GM23338 (cell line): ENCODE results near the gene DMRTA2. TPM values are rescaled to one million over a fixed set of nuclear protein-coding genes. Genes with fewer than 3 reads are reported as not detected.

Source experiments
- ATAC-seq: fragments of 200-7000 bp; cut with Tn5 transposase; 3 replicates; pipeline ENCODE4 v1.9.1; 2020
- DNase-seq: peaks from one replicate; pipeline ENCODE4 v3.0.0-alpha.2; 2015; ENCODE audit warnings: low spot score
- H2AFZ ChIP-seq: fragments of 200-600 bp; sonication (generic); 2 replicates; pipeline ENCODE4 v1.8.0; 2016; ENCODE audit warnings: antibody characterized with exemption, mild to moderate bottlenecking, moderate library complexity
- H3F3A ChIP-seq: fragments of 200-600 bp; sonication (generic); replicated peaks from 2 replicates; pipeline ENCODE4 v1.8.0; 2017; ENCODE audit warnings: antibody characterized with exemption, mixed run types, low read depth
- H3K27ac ChIP-seq: fragments of 200-600 bp; sonication (generic); 2 replicates; pipeline ENCODE4 v1.6.1; 2016; ENCODE audit warnings: low read depth
- H3K27me3 ChIP-seq: fragments of 200-600 bp; sonication (generic); 2 replicates; pipeline ENCODE4 v1.8.0; 2016; ENCODE audit warnings: mild to moderate bottlenecking, mixed run types, moderate library complexity; ENCODE audit not compliant: insufficient read depth
- H3K36me3 ChIP-seq: fragments of 200-600 bp; sonication (generic); 2 replicates; pipeline ENCODE4 v1.8.0; 2016; ENCODE audit warnings: mild to moderate bottlenecking; ENCODE audit not compliant: insufficient read depth
- H3K4me1 ChIP-seq: fragments of 200-600 bp; sonication (generic); 2 replicates; pipeline ENCODE4 v1.8.0; 2016; ENCODE audit warnings: mild to moderate bottlenecking, moderate library complexity; ENCODE audit not compliant: insufficient read depth
- H3K4me2 ChIP-seq: fragments of 200-600 bp; sonication (generic); 2 replicates; pipeline ENCODE4 v1.7.1; 2017; ENCODE audit warnings: mixed run types
- H3K4me3 ChIP-seq: fragments of 200-600 bp; sonication (generic); 2 replicates; pipeline ENCODE4 v1.6.1; 2016; ENCODE audit warnings: mixed run types
- H3K79me2 ChIP-seq: fragments of 200-600 bp; sonication (generic); replicated peaks from 2 replicates; pipeline ENCODE4 v1.8.0; 2017; ENCODE audit warnings: mild to moderate bottlenecking; ENCODE audit not compliant: insufficient read depth
- H3K9me2 ChIP-seq: fragments of 200-600 bp; sonication (generic); 2 replicates; pipeline ENCODE4 v1.8.0; 2017; ENCODE audit not compliant: insufficient read depth
- H4K20me1 ChIP-seq: fragments of 200-600 bp; sonication (generic); replicated peaks from 2 replicates; pipeline ENCODE4 v1.8.0; 2017; ENCODE audit warnings: mild to moderate bottlenecking; ENCODE audit not compliant: insufficient read depth
- H3K27ac Mint-ChIP-seq: 2 replicates; pipeline ENCODE4 v1.8.0; 2020; ENCODE audit warnings: inconsistent platforms, mild to moderate bottlenecking, moderate library complexity, mixed read lengths
- H3K27me3 Mint-ChIP-seq: 3 replicates; pipeline ENCODE4 v1.8.0; 2022; ENCODE audit warnings: low read depth, mild to moderate bottlenecking, moderate library complexity, mixed read lengths, inconsistent platforms; ENCODE audit not compliant: insufficient read depth, poor library complexity
- H3K36me3 Mint-ChIP-seq: 3 replicates; pipeline ENCODE4 v1.8.0; 2021; ENCODE audit warnings: low read depth, mild to moderate bottlenecking, inconsistent platforms, moderate library complexity, mixed read lengths
- H3K4me1 Mint-ChIP-seq: 3 replicates; pipeline ENCODE4 v1.8.0; 2020; ENCODE audit warnings: mild to moderate bottlenecking, inconsistent platforms, mixed read lengths
- H3K4me3 Mint-ChIP-seq: 3 replicates; pipeline ENCODE4 v1.8.0; 2021; ENCODE audit warnings: moderate library complexity, mild to moderate bottlenecking, inconsistent platforms, mixed read lengths
- H3K9me3 Mint-ChIP-seq: 3 replicates; pipeline ENCODE4 v1.8.0; 2020; ENCODE audit warnings: moderate library complexity, mild to moderate bottlenecking, inconsistent platforms, mixed read lengths
- CREB1 ChIP-seq: fragments of 250-450 bp; sonication (Bioruptor Pico); IDR thresholded peaks from 2 replicates; pipeline ENCODE4 v1.5.0; 2020; ENCODE audit warnings: low read depth, mild to moderate bottlenecking, moderate library complexity
- EZH2 ChIP-seq: fragments of 200-600 bp; sonication (generic); IDR thresholded peaks from one replicate; pipeline ENCODE4 v1.8.0; 2017; ENCODE audit warnings: antibody characterized with exemption, mild to moderate bottlenecking, low read depth; ENCODE audit not compliant: unreplicated experiment
- EZH2phosphoT487 ChIP-seq: fragments of 200-600 bp; sonication (generic); IDR thresholded peaks from one replicate; pipeline ENCODE4 v1.8.1; 2018; ENCODE audit warnings: antibody characterized with exemption; ENCODE audit not compliant: unreplicated experiment
- JUNB ChIP-seq: IDR thresholded peaks from one replicate; pipeline ENCODE4 v1.6.1; 2016; ENCODE audit warnings: antibody characterized with exemption; ENCODE audit not compliant: unreplicated experiment
- NANOG ChIP-seq: IDR thresholded peaks from 2 replicates; pipeline ENCODE4 v1.6.1; 2016; ENCODE audit warnings: antibody characterized with exemption, borderline replicate concordance
- POLR2AphosphoS5 ChIP-seq: IDR thresholded peaks from 2 replicates; pipeline ENCODE4 v1.6.1; 2016; ENCODE audit warnings: antibody characterized with exemption, low read depth
- STAT1 ChIP-seq: IDR thresholded peaks from one replicate; pipeline ENCODE4 v1.6.1; 2016; ENCODE audit warnings: antibody characterized with exemption; ENCODE audit not compliant: unreplicated experiment
- ZNF114 ChIP-seq: fragments of 250-450 bp; sonication (Bioruptor Pico); IDR thresholded peaks from 2 replicates; pipeline ENCODE4 v1.5.0; 2020; ENCODE audit warnings: mild to moderate bottlenecking, moderate library complexity
- ZNF331 ChIP-seq: fragments of 250-450 bp; sonication (Bioruptor Pico); IDR thresholded peaks from 2 replicates; pipeline ENCODE4 v1.5.0; 2020; ENCODE audit warnings: low read depth, mild to moderate bottlenecking, moderate library complexity
- polyA plus RNA-seq: library from polyadenylated mRNA; unstranded; fragments of >200 nt; fragmentation: Nextera tagmentation; extraction: Ambion mirVana; gene quantifications from 2 replicates; pipeline ENCODE4 v1.2.1, GENCODE V29; 2016
- total RNA-seq: library from RNA; depleted of rRNA; stranded (reverse); fragments of >200 nt; shearing (Covaris generic); gene quantifications from 2 replicates; pipeline ENCODE4 v1.2.3, GENCODE V29; 2014
- TF ChIP-seq, protein P1 (sequence below), 2 experiments: fragments of 200-600 bp in 1 of 2; sonication (generic) in 1 of 2; conservative IDR thresholded peaks; 2 replicates each; pipeline versions ENCODE4 v1.5.1 to v1.6.1; 2016 to 2017; ENCODE audit warnings: antibody characterized with exemption in 2 of 2, low read depth in 2 of 2, mild to moderate bottlenecking in 2 of 2, moderate library complexity in 1 of 2
- TF ChIP-seq, protein P2 (sequence below): IDR thresholded peaks from one replicate; pipeline ENCODE4 v1.6.1; 2018; ENCODE audit warnings: antibody characterized with exemption; ENCODE audit not compliant: unreplicated experiment
- TF ChIP-seq, protein P3 (sequence below): fragments of 250-450 bp; sonication (Bioruptor Pico); IDR thresholded peaks from 2 replicates; pipeline ENCODE4 v1.5.0; 2020; ENCODE audit warnings: mild to moderate bottlenecking, moderate library complexity
- TF ChIP-seq, protein P4 (sequence below): IDR thresholded peaks from 2 replicates; pipeline ENCODE4 v1.6.1; 2016; ENCODE audit warnings: antibody characterized with exemption

The DMRTA2 gene
- total and polyA plus RNA-seq, 2 experiments from 2014 or later, result 0.07 TPM; not detected in 1

DNA sequence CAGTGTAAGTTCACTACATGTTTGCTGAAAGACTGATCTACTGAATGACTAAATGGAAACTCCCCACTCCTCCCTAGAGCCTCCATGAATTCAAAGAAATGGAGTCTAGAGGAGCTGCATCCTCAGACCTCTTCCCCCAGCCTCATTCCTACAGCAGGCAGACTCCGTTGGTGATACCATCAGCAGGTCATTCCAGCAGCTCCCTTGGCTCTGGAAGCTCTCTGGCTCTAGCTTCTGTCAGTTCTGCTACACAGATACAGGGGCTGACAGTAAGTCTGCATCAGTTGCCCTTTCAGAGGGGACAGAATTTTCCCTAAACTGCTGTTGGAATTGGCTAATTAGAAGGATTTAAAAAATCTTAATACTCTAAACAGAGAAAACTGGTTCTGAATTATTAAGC, 31.7 kb upstream of the DMRTA2 start:
- Mint-ChIP-seq H3K4me1 (peaks cover 5% of the 10 kb centered on the region), H3K4me3 (no peak overlapping the region), H3K27ac (no peak overlapping the region), H3K9me3 (no peaks in the 10 kb centered on the region), H3K27me3 (no peaks in the 10 kb centered on the region), H3K36me3 (no peaks in the 10 kb centered on the region)
- Histone ChIP-seq H3F3A (no peaks in the 10 kb centered on the region), H3K27me3 (no peaks in the 10 kb centered on the region), H3K27ac (no peak overlapping the region), H3K4me2 (no peak overlapping the region), H2AFZ (no peak overlapping the region), H3K4me3 (no peak overlapping the region), H3K79me2 (no peaks in the 10 kb centered on the region), H3K9me2 (no peaks in the 10 kb centered on the region), H3K4me1 (no peaks in the 10 kb centered on the region), H4K20me1 (no peaks in the 10 kb centered on the region; the same call in 1 of the 2 replicates), H3K36me3 (no peaks in the 10 kb centered on the region)
- TF ChIP-seq, protein P1, sequence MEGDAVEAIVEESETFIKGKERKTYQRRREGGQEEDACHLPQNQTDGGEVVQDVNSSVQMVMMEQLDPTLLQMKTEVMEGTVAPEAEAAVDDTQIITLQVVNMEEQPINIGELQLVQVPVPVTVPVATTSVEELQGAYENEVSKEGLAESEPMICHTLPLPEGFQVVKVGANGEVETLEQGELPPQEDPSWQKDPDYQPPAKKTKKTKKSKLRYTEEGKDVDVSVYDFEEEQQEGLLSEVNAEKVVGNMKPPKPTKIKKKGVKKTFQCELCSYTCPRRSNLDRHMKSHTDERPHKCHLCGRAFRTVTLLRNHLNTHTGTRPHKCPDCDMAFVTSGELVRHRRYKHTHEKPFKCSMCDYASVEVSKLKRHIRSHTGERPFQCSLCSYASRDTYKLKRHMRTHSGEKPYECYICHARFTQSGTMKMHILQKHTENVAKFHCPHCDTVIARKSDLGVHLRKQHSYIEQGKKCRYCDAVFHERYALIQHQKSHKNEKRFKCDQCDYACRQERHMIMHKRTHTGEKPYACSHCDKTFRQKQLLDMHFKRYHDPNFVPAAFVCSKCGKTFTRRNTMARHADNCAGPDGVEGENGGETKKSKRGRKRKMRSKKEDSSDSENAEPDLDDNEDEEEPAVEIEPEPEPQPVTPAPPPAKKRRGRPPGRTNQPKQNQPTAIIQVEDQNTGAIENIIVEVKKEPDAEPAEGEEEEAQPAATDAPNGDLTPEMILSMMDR (conservative IDR thresholded peaks at IDR 0.05; ENCODE audit: low read depth in 2 of 2), result no peak
- TF ChIP-seq ZNF114 (CRISPR knock-in tag) (no peak), JUNB (no peak), STAT1 (no peak), EZH2 (no peak), POLR2AphosphoS5 (no peak), CREB1 (no peak), ZNF331 (no peak), NANOG (no peak), EZH2phosphoT487 (no peak)
- TF ChIP-seq, protein P2, sequence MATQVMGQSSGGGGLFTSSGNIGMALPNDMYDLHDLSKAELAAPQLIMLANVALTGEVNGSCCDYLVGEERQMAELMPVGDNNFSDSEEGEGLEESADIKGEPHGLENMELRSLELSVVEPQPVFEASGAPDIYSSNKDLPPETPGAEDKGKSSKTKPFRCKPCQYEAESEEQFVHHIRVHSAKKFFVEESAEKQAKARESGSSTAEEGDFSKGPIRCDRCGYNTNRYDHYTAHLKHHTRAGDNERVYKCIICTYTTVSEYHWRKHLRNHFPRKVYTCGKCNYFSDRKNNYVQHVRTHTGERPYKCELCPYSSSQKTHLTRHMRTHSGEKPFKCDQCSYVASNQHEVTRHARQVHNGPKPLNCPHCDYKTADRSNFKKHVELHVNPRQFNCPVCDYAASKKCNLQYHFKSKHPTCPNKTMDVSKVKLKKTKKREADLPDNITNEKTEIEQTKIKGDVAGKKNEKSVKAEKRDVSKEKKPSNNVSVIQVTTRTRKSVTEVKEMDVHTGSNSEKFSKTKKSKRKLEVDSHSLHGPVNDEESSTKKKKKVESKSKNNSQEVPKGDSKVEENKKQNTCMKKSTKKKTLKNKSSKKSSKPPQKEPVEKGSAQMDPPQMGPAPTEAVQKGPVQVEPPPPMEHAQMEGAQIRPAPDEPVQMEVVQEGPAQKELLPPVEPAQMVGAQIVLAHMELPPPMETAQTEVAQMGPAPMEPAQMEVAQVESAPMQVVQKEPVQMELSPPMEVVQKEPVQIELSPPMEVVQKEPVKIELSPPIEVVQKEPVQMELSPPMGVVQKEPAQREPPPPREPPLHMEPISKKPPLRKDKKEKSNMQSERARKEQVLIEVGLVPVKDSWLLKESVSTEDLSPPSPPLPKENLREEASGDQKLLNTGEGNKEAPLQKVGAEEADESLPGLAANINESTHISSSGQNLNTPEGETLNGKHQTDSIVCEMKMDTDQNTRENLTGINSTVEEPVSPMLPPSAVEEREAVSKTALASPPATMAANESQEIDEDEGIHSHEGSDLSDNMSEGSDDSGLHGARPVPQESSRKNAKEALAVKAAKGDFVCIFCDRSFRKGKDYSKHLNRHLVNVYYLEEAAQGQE, result no peak
- TF ChIP-seq, protein P3, sequence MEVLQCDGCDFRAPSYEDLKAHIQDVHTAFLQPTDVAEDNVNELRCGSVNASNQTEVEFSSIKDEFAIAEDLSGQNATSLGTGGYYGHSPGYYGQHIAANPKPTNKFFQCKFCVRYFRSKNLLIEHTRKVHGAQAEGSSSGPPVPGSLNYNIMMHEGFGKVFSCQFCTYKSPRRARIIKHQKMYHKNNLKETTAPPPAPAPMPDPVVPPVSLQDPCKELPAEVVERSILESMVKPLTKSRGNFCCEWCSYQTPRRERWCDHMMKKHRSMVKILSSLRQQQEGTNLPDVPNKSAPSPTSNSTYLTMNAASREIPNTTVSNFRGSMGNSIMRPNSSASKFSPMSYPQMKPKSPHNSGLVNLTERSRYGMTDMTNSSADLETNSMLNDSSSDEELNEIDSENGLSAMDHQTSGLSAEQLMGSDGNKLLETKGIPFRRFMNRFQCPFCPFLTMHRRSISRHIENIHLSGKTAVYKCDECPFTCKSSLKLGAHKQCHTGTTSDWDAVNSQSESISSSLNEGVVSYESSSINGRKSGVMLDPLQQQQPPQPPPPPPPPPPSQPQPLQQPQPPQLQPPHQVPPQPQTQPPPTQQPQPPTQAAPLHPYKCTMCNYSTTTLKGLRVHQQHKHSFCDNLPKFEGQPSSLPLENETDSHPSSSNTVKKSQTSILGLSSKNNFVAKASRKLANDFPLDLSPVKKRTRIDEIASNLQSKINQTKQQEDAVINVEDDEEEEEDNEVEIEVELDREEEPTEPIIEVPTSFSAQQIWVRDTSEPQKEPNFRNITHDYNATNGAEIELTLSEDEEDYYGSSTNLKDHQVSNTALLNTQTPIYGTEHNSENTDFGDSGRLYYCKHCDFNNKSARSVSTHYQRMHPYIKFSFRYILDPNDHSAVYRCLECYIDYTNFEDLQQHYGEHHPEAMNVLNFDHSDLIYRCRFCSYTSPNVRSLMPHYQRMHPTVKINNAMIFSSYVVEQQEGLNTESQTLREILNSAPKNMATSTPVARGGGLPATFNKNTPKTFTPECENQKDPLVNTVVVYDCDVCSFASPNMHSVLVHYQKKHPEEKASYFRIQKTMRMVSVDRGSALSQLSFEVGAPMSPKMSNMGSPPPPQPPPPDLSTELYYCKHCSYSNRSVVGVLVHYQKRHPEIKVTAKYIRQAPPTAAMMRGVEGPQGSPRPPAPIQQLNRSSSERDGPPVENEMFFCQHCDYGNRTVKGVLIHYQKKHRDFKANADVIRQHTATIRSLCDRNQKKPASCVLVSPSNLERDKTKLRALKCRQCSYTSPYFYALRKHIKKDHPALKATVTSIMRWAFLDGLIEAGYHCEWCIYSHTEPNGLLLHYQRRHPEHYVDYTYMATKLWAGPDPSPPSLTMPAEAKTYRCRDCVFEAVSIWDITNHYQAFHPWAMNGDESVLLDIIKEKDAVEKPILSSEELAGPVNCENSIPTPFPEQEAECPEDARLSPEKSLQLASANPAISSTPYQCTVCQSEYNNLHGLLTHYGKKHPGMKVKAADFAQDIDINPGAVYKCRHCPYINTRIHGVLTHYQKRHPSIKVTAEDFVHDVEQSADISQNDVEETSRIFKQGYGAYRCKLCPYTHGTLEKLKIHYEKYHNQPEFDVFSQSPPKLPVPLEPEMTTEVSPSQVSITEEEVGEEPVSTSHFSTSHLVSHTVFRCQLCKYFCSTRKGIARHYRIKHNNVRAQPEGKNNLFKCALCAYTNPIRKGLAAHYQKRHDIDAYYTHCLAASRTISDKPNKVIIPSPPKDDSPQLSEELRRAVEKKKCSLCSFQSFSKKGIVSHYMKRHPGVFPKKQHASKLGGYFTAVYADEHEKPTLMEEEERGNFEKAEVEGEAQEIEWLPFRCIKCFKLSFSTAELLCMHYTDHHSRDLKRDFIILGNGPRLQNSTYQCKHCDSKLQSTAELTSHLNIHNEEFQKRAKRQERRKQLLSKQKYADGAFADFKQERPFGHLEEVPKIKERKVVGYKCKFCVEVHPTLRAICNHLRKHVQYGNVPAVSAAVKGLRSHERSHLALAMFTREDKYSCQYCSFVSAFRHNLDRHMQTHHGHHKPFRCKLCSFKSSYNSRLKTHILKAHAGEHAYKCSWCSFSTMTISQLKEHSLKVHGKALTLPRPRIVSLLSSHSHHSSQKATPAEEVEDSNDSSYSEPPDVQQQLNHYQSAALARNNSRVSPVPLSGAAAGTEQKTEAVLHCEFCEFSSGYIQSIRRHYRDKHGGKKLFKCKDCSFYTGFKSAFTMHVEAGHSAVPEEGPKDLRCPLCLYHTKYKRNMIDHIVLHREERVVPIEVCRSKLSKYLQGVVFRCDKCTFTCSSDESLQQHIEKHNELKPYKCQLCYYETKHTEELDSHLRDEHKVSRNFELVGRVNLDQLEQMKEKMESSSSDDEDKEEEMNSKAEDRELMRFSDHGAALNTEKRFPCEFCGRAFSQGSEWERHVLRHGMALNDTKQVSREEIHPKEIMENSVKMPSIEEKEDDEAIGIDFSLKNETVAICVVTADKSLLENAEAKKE, result no peak
- TF ChIP-seq, protein P4, sequence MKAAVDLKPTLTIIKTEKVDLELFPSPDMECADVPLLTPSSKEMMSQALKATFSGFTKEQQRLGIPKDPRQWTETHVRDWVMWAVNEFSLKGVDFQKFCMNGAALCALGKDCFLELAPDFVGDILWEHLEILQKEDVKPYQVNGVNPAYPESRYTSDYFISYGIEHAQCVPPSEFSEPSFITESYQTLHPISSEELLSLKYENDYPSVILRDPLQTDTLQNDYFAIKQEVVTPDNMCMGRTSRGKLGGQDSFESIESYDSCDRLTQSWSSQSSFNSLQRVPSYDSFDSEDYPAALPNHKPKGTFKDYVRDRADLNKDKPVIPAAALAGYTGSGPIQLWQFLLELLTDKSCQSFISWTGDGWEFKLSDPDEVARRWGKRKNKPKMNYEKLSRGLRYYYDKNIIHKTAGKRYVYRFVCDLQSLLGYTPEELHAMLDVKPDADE, result no peak
- no peak for ATAC-seq
- DNase-seq, result no peak
